ENCODE results near the gene SEMA6B.

SEMA6B gene

GRCh38 chr19:4515732-4516131, 43.8 kb downstream of the SEMA6B start:
- no peaks in the 10 kb centered on the region for H3K9me3 ChIP-seq (ENCODE audit: control insufficient read depth, low read length)
- no peak overlapping the region for H2BK5ac ChIP-seq (ENCODE audit: low read depth, low read length, poor library complexity, severe bottlenecking)
- no peak overlapping the region for H3K18ac ChIP-seq (ENCODE audit: low read depth in 1 of 2, low read length in 2 of 2)
- H3K14ac ChIP-seq (ENCODE audit: low read length in 2 of 2) = no peak overlapping the region
- H4K91ac ChIP-seq (ENCODE audit: low read length) = no peak overlapping the region
- no peak overlapping the region for H2BK120ac ChIP-seq (ENCODE audit: low read depth, low read length)
- H3K9ac ChIP-seq (ENCODE audit: low read length) = no peak overlapping the region
- no peak for DNase-seq
- H3K27me3 ChIP-seq (ENCODE audit: control insufficient read depth in 1 of 2, insufficient read depth in 1 of 2, low read length in 2 of 2) = peaks cover 0 to 25% of the 10 kb centered on the region in 2 experiments
- H3K4me2 ChIP-seq (ENCODE audit: low read length, poor library complexity, severe bottlenecking) = no peak overlapping the region
- no peak overlapping the region for H2AFZ ChIP-seq (ENCODE audit: low read depth, low read length)
- no peak overlapping the region for H2AK5ac ChIP-seq (ENCODE audit: low read length, severe bottlenecking)
- no peaks in the 10 kb centered on the region for H3K36me3 ChIP-seq (ENCODE audit: control insufficient read depth in 1 of 2, insufficient read depth in 2 of 2, low read depth in 1 of 2, low read length in 2 of 2)
- no peak overlapping the region for H4K8ac ChIP-seq (ENCODE audit: low read length)
- no peak overlapping the region for H3K27ac ChIP-seq (ENCODE audit: low read length, poor library complexity, severe bottlenecking)
- no peak overlapping the region for H2BK15ac ChIP-seq (ENCODE audit: low read depth, poor library complexity, severe bottlenecking)
- H3K4ac ChIP-seq (ENCODE audit: low read depth in 1 of 2, low read length in 2 of 2) = no peak overlapping the region
- no peak overlapping the region for H3K4me3 ChIP-seq (ENCODE audit: insufficient read depth in 1 of 2, low read depth in 1 of 2, low read length in 2 of 2)
- H3K79me1 ChIP-seq (replicated peaks; ENCODE audit: low read length, poor library complexity, severe bottlenecking) = no peaks in the 10 kb centered on the region
- 85% methylated on average over 3 of the region's 5 CpGs for WGBS
- H2BK12ac ChIP-seq (ENCODE audit: low read length in 2 of 2) = no peak overlapping the region
- H3K4me1 ChIP-seq (ENCODE audit: control insufficient read depth, insufficient read depth, low read depth, low read length) = peaks cover 19% of the 10 kb centered on the region
- H3K23ac ChIP-seq (ENCODE audit: low read length in 2 of 2) = no peak overlapping the region

- Histone ChIP-seq H2BK12ac (ENCODE audit: low read length in 2 of 2) (no peak overlapping the region), H2BK5ac (ENCODE audit: low read depth, low read length, poor library complexity, severe bottlenecking) (no peak overlapping the region), H3K9ac (ENCODE audit: low read length) (no peak overlapping the region), H3K23ac (ENCODE audit: low read length in 2 of 2) (no peak overlapping the region), H3K79me1 (replicated peaks; ENCODE audit: low read length, poor library complexity, severe bottlenecking) (no peaks in the 10 kb centered on the region), H3K14ac (ENCODE audit: low read length in 2 of 2) (no peak overlapping the region), H3K27me3 (ENCODE audit: control insufficient read depth in 1 of 2, insufficient read depth in 1 of 2, low read length in 2 of 2) (peaks cover 0 to 19% of the 10 kb centered on the region in 2 experiments), H2AK5ac (ENCODE audit: low read length, severe bottlenecking) (no peak overlapping the region), H3K4me3 (ENCODE audit: insufficient read depth in 1 of 2, low read depth in 1 of 2, low read length in 2 of 2) (no peak overlapping the region), H3K27ac (ENCODE audit: low read length, poor library complexity, severe bottlenecking) (no peak overlapping the region), H3K36me3 (ENCODE audit: control insufficient read depth in 1 of 2, insufficient read depth in 2 of 2, low read depth in 1 of 2, low read length in 2 of 2) (peaks cover 0 to 4% of the 10 kb centered on the region in 2 experiments), H2BK15ac (ENCODE audit: low read depth, poor library complexity, severe bottlenecking) (no peak overlapping the region), H2AFZ (ENCODE audit: low read depth, low read length) (no peak overlapping the region), H4K91ac (ENCODE audit: low read length) (no peak overlapping the region), H3K18ac (ENCODE audit: low read depth in 1 of 2, low read length in 2 of 2) (no peak overlapping the region), H3K4me2 (ENCODE audit: low read length, poor library complexity, severe bottlenecking) (no peak overlapping the region), H4K8ac (ENCODE audit: low read length) (no peak overlapping the region), H3K4ac (ENCODE audit: low read depth in 1 of 2, low read length in 2 of 2) (no peak overlapping the region), H2BK120ac (ENCODE audit: low read depth, low read length) (no peak overlapping the region), H3K9me3 (ENCODE audit: control insufficient read depth, low read length) (no peaks in the 10 kb centered on the region), H3K4me1 (ENCODE audit: control insufficient read depth, insufficient read depth, low read depth, low read length) (peaks cover 12% of the 10 kb centered on the region)
- WGBS = 93% methylated on average over 17 of the region's 17 CpGs
- no peak for DNase-seq
Measured at GRCh38 chr19:4513248-4513647, 46.2 kb downstream of the SEMA6B start.

GRCh38 chr19:4512070-4512469, 47.4 kb downstream of the SEMA6B start:
- H2BK120ac ChIP-seq (ENCODE audit: low read depth, low read length) = no peak overlapping the region
- H2BK15ac ChIP-seq (ENCODE audit: low read depth, poor library complexity, severe bottlenecking) = no peak overlapping the region
- no peaks in the 10 kb centered on the region for H3K9me3 ChIP-seq (ENCODE audit: control insufficient read depth, low read length)
- peaks cover 8% of the 10 kb centered on the region for H3K4me1 ChIP-seq (ENCODE audit: control insufficient read depth, insufficient read depth, low read depth, low read length)
- no peak overlapping the region for H3K4ac ChIP-seq (ENCODE audit: low read depth in 1 of 2, low read length in 2 of 2)
- H3K27me3 ChIP-seq (ENCODE audit: control insufficient read depth in 1 of 2, insufficient read depth in 1 of 2, low read length in 2 of 2) = peaks cover 0 to 9% of the 10 kb centered on the region in 2 experiments
- no peaks in the 10 kb centered on the region for H3K79me1 ChIP-seq (replicated peaks; ENCODE audit: low read length, poor library complexity, severe bottlenecking)
- H3K4me3 ChIP-seq (ENCODE audit: insufficient read depth in 1 of 2, low read depth in 1 of 2, low read length in 2 of 2) = no peak overlapping the region
- no peak overlapping the region for H3K27ac ChIP-seq (ENCODE audit: low read length, poor library complexity, severe bottlenecking)
- no peak overlapping the region for H2BK5ac ChIP-seq (ENCODE audit: low read depth, low read length, poor library complexity, severe bottlenecking)
- H2AK5ac ChIP-seq (ENCODE audit: low read length, severe bottlenecking) = no peak overlapping the region
- peak overlapping the region in 1 of 2 experiments; percentile 4 for H3K14ac ChIP-seq (ENCODE audit: low read length in 2 of 2)
- H2BK12ac ChIP-seq (ENCODE audit: low read length in 2 of 2) = no peak overlapping the region
- H2AFZ ChIP-seq (ENCODE audit: low read depth, low read length) = no peak overlapping the region
- no peak overlapping the region for H4K8ac ChIP-seq (ENCODE audit: low read length)
- H4K91ac ChIP-seq (ENCODE audit: low read length) = no peak overlapping the region
- H3K9ac ChIP-seq (ENCODE audit: low read length) = no peak overlapping the region
- WGBS = 86% methylated on average over 17 of the region's 17 CpGs
- peaks cover 0 to 14% of the 10 kb centered on the region in 2 experiments for H3K36me3 ChIP-seq (ENCODE audit: control insufficient read depth in 1 of 2, insufficient read depth in 2 of 2, low read depth in 1 of 2, low read length in 2 of 2)
- no peak overlapping the region for H3K18ac ChIP-seq (ENCODE audit: low read depth in 1 of 2, low read length in 2 of 2)
- no peak for DNase-seq
- H3K4me2 ChIP-seq (ENCODE audit: low read length, poor library complexity, severe bottlenecking) = no peak overlapping the region
- no peak overlapping the region for H3K23ac ChIP-seq (ENCODE audit: low read length in 2 of 2)

GRCh38 chr19:4511300-4512054, 48.0 kb downstream of the SEMA6B start:
- H4K91ac ChIP-seq (ENCODE audit: low read length) = peak overlapping the region; percentile 20
- no peak overlapping the region for H3K23ac ChIP-seq (ENCODE audit: low read length in 2 of 2)
- no peak overlapping the region for H2BK15ac ChIP-seq (ENCODE audit: low read depth, poor library complexity, severe bottlenecking)
- H2BK5ac ChIP-seq (ENCODE audit: low read depth, low read length, poor library complexity, severe bottlenecking) = no peak overlapping the region
- peaks cover 2% of the 10 kb centered on the region for H3K79me1 ChIP-seq (replicated peaks; ENCODE audit: low read length, poor library complexity, severe bottlenecking)
- peaks cover 8% of the 10 kb centered on the region for H3K4me1 ChIP-seq (ENCODE audit: control insufficient read depth, insufficient read depth, low read depth, low read length)
- H2AK5ac ChIP-seq (ENCODE audit: low read length, severe bottlenecking) = no peak overlapping the region
- no peak overlapping the region for H3K18ac ChIP-seq (ENCODE audit: low read depth in 1 of 2, low read length in 2 of 2)
- H2BK12ac ChIP-seq (ENCODE audit: low read length in 2 of 2) = no peak overlapping the region
- H3K14ac ChIP-seq (ENCODE audit: low read length in 2 of 2) = no peak overlapping the region
- H3K9me3 ChIP-seq (ENCODE audit: control insufficient read depth, low read length) = no peaks in the 10 kb centered on the region
- H2BK120ac ChIP-seq (ENCODE audit: low read depth, low read length) = no peak overlapping the region
- no peak overlapping the region for H3K4ac ChIP-seq (ENCODE audit: low read depth in 1 of 2, low read length in 2 of 2)
- H3K9ac ChIP-seq (ENCODE audit: low read length) = no peak overlapping the region
- H3K36me3 ChIP-seq (ENCODE audit: control insufficient read depth in 1 of 2, insufficient read depth in 2 of 2, low read depth in 1 of 2, low read length in 2 of 2) = peaks cover 4 to 20% of the 10 kb centered on the region in 2 experiments
- peak overlapping the region; percentile 29 for H4K8ac ChIP-seq (ENCODE audit: low read length)
- H2AFZ ChIP-seq (ENCODE audit: low read depth, low read length) = no peak overlapping the region
- H3K4me2 ChIP-seq (ENCODE audit: low read length, poor library complexity, severe bottlenecking) = no peak overlapping the region
- no peak for DNase-seq
- H3K27me3 ChIP-seq (ENCODE audit: control insufficient read depth in 1 of 2, insufficient read depth in 1 of 2, low read length in 2 of 2) = peaks cover 0 to 5% of the 10 kb centered on the region in 2 experiments
- WGBS = 88% methylated on average over 27 of the region's 27 CpGs
- H3K27ac ChIP-seq (ENCODE audit: low read length, poor library complexity, severe bottlenecking) = no peak overlapping the region
- H3K4me3 ChIP-seq (ENCODE audit: insufficient read depth in 1 of 2, low read depth in 1 of 2, low read length in 2 of 2) = no peak overlapping the region
